CMK (cell line): Measurements from ENCODE around the gene FANCC.
"Not testable (repeated sequence)": the region's sequence is repeated elsewhere in the genome, so short reads cannot be mapped to it uniquely, and the experiment has no call there.

Experiments
- DNase-seq: peaks from one replicate; pipeline ENCODE4 v3.0.0-alpha.2; 2010; ENCODE audit warnings: low read depth

The FANCC gene

DNA sequence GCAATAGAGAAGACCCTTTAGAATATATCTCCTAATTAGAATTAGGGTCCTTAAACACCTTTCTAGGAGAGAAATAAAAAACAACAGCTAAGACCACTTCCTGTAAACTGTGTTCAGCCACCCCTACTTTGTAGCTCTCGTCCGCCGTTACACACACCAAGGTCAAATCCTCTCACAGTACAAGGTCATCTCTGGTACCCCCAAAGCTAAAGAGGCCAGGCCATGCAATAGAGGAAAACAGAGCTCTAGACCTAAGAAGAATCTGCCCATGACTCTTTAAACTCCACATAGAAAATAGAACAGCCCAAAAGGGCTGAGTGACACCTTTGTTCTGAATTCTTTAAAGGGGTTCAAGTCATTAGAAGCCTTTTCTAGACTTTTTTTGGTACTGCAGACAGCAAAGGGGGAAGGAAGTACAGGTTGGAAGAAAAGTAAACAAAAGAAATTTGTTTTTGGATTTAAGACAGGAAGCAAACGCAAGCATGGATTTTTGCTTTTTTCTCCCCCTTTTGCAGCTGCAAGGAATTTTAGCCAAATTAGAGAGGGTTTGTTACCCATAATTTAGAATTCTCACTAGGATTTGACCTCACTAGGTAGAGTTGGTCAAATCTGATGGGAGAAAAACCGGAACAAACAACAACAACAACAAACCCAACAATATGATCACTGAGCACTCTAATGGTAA is 13.4 kb upstream of the FANCC start:
- DNase-seq: no peak

DNA sequence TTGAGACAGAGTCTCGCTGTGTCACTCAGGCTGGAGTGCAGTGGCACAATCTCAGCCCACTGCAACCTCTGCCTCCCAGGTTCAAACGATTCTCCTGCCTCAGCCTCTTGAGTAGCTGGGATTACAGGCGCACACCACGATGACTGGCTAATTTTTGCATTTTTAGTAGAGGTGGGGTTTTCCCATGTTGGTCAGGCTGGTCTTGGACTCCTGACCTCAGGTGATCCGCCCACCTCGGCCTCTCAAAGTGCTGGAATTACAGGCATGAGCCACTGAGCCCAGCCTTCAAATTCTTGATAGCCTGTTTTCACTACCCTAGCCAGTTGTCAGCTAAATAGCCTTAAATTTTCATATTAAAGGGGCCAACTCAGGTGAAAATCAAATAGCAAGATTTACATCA is 11.6 kb upstream of the FANCC start:
- not testable (repeated sequence) for DNase-seq

DNA sequence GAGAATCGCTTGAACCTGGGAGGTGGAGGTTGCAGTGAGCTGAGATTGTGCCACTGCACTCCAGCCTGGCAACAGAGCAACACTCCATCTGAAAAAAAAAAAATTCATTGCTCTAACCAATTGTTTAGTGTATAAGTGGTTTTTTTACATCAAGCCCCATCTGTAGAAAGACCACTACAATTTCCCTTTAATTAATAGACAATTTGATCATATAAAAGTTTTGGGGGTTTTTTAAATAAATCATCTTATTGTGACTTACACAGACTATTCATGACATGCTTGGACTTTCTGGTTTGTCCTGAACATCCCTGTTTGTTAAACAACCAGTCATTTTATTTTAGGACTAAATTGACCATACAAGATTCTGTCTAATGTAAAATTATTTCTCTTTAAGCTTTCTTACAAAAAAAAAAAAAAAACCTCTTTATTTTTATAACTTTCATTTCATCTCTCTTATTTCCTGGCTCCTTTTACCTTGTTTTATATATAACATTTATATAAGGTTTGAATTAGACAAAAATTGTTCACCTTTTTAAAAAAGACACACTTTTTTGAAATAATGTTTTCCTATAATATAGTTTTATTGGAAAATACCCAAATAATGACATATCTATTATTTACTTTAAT is 9.8 kb upstream of the FANCC start:
- DNase-seq: no peak

DNA sequence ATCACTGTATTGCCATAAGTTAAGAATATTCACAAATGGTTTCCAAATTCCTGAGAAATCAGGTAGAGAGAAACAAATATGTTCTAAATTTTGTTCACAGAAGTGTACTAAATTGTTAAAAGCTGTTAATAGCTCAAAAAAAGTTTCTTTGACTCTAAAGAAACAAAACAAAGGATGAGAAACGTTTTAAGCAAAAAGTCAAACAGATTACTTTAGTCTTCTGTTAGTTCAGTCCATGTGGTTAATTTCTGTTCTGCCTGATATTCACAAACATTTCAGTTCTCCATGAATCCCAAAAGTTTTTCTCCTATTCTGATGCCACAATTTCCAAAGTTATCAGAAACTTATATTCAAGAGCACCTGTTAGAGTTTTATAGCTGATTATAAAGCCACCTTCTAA is 7.7 kb upstream of the FANCC start:
- no peak for DNase-seq

DNA sequence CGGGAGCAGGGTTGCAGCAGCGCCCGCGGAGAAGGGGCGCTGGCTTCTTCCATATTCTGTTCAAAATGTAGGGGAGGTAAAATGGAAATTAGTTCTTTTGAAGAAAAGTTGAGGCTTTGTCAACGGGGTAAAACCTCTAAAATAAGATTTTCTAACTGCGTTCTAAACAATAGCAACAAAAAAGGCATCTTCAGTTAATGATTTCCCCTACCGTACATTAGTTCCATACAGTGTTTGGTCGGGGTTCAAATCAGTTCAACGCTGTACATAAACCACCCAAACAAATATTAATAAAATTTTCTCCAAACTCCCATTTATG is 343 bp upstream of the FANCC start:
- DNase-seq: no peak

DNA sequence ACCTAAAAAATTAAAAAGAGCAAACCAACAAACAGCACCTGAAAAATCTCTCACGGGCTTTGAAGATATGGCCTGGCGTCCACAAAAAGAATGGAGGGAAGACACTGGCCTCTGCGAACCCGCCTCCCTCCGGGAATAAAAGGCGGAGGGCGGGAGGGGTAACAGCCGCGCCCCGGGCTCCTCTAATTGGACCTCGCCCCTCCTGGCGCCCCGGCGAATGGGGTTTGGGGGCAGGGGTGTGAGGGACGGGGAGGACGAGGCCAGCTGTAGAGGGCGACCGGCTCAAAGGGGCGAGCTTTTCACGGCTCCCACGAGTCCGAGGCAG is 753 bp downstream of the FANCC start:
- no peak for DNase-seq

DNA sequence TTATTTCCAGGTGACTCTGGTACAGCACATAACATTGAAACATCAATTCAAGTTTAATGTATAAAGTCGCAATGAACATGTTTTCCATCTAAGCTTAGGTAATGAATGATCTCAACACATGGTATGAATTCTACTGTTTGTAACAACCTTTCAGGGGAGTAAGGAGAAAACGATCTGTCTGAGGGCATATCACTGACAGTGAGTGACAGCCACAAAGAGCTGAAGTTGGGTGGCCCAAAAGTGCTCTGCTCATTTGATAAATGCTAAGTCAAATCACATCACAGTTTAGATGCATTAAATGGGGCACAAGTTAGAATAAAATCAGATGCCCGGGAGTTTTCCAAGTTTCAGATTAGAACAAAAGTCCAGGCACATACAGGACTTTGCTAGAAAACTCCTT is 1.2 kb downstream of the FANCC start:
- no peak for DNase-seq

DNA sequence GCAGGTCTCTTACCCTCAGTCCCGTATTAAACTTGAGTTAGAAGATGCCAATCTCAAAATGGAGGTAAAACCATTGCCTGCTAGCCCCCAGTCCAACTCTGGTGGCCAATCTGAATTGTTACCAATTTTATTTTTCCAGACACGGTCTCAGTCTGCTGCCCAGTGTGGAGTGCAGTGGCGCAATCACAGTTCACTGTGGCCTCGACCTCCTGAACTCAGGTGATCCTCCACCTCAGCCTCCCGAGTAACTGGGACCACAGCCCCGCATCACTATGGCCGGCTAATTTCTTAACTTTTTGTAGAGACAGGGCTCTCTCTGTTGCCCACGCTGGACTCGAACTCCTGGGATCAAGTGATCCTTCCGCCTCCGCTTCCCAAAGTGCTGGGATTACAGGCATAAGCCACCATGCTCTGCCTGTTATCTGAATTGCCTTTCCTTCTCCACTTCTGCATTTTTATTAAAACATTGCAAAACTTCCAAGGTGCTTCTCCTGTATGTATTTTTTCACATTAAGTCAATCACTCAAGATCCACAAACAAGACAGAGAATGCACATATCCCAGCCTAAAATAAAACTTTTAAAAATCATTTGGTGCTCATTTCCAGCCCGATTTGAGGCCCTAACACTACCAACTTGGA is 2.3 kb downstream of the FANCC start:
- no peak for DNase-seq

DNA sequence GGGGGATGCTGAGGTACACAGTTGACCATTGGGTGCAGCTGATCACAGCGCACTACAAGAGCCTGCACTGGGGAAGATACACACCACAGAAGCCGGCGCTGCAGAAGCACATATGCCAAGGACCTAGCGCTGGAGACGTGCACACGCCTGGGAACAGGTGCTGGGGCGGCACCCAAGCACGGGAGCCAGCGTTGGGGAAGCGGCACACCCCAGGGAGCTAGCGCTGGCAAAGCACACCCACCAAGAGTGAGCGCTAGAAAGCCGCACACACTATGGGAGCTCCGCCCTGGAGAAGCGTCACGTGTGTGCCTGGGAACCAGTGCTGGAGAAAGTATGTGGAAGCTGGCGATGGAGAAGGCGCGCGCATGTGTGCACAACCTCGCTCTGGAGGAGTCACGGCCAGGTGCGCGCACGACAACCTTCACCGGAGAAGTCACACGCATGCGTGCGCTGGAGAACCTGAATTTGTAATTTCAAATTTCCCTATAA is 4.5 kb downstream of the FANCC start:
- DNase-seq: no peak

DNA sequence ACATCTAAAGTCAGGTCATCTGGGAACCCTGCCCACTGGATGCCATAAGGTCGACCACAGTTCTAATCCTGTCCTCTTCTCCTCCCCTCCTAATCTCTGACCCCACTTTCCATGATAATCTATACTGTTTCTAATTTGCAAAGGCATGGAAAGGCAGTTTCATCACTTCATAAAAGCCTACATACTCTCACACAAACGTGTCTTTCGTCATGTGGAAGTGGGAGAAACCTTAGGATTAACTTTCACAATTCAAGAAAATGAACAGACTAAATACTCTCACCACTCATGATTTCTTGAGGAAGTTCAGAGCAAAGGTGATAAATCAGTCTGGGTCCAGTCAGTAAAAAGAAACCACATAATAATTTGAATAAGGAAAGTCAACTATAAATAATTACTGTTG is 5.5 kb downstream of the FANCC start:
- DNase-seq: no peak

DNA sequence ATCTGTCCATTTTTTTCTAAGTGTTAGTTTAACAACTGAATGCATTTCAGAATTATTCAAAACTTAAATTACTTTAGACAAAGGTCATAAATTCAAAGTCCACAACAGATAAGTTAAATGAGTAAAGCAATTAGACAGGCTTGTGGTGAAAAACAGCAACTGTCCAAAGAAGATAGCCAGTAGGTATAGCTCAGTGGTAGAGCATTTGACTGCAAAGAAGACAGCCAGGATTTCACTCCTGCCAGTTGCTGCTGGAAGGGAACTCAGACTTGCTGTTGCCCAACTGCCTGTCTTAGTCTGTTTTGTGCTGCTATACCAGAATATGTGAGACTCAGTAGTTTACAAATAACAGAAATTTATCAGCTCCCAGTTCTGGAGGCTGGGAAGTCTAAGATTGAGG is 10.0 kb downstream of the FANCC start:
- DNase-seq: peak; percentile 21

DNA sequence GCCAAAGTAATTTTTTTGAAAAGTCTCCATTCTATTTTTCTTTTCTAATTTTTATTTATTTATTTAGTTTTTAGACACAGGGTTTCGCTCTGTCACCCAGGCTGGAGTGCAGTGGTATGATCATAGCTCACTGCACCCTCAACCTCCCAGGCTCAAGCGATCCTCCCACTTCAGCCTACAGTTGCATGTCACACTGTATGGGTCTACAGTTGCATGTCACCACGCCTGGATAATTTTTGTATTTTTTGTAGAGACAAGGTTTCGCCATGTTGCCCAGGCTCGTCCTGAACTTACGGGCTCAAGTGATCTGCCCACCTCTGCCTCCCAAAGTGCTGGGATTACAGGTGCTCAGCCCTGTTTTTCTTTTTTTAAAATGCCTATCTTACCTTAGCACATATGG is 10.7 kb downstream of the FANCC start:
- DNase-seq: no peak

DNA sequence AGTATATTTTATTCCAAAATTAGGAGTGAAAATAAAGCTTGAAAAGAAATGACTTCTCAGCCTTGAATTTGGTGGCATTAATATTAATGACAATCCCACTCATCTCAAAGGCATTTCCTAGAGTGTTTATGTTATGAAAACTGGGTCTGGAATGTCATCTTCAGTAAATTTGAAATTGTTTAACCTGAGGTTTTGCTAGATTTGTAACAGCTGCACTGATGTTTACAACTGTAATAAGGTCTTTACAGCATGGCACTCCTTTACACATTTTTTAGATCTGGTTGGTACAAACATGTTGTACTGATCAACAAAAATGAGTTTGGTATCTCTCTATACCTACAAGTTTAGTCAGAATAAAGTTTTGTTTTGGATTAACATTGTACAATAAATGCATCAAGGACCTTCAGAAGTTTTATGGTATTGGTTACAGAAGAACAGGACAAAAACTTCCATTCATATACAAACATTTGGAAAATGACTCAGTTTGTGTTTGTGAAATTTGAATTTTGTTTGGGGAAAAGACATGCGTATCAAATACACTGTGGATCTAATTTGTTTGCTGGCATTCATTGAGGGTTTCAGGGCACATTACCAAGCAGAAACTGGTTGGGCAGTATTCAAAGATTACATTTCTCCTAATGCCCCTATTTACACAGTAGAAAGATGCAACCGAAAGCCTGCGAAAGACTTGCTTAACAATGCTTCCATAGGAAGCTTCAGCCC is 11.6 kb downstream of the FANCC start:
- DNase-seq: no peak

DNA sequence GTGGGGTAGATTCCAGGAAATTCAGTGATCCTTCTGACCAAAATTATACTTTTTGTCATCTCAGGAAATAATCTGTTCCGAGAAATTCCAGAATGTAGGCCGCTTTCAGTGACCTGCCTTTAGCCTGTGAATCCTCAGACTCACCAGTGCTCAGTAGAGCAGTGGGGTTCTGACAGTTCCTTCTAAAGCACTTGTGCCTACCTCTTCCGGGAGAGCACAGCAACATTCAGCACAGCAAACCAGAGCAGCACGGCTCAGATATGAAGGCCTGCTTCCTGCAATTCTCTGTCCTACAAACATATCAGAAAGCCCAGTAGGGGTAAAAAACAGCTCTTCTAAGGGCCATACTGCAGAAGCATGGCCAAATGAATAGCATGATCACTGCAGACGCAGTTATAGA is 15.0 kb downstream of the FANCC start:
- peak; percentile 33 for DNase-seq

DNA sequence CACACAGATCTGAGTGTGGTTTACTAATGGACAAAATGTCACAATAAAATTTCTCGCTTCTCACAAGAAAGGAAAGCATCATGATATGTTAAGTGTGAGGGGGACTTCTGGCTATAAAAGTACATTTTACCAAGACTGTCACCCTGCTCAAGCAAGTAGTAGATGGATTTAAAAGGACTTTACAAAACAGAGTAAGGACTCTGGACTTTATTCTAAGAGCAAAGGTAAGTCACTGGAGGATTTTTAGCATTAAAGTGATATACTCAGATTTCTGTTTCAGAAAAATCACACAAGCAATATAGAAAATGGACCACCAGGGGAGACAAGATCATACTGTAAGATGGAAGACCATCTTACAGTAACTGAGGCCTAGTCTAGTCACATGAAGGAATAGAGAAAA is 19.7 kb downstream of the FANCC start:
- no peak for DNase-seq

DNA sequence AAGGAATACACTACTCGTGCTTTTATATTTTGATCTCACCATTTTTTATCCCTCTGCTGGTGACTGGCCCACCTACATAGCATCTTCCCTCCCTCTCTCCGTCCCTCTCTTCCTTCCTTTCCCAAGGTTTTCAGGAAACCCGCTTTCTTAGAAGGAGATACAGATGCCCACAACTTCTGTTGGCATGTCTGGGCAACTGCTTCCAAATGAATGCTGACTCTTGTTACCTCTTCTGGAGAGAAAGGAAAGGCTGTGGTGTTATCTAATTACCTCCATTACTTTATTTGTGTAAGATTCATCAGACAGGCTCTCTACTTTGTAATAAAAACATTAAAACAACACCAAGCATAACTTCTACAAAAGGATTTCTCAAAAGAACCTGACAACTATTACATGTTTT is 20.2 kb downstream of the FANCC start:
- DNase-seq: no peak

DNA sequence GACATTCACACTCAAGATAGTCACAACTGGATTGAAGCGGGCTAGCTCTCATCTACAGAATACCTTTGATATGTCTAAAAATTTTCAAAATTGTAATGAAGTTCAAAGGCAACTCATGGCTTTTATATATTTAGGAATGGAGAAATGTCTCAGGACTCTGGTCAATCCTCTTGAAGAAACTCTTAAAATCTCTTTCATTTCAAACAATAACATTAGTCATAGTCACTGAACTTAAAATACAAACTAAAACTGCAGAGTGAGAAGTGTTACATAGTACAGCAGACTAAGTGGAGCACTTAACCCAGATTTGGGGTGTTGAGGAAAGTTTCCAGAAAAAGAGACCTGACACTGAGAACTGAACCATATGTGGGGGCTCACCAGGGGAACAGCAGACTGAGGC is 20.7 kb downstream of the FANCC start:
- DNase-seq: no peak

DNA sequence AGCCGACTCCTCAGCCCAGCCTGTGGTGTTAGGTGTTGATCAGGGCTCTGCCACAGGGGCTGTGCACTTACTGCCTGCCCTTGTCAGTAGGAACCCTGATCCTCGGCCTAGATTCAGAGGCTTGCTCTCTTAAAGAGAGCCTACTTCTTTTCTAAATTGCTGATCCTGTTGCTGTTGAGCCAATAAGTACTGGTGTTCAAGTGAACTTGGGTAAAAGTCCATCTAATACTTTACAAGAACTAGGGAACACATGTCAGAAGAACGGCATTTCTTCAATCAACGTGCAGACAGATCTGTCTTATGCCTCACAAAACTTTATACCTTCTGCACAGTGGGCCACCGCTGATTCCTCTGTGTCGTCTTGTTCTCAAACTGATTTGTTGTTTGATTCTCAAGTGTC is 24.2 kb downstream of the FANCC start:
- not testable (repeated sequence) for DNase-seq

DNA sequence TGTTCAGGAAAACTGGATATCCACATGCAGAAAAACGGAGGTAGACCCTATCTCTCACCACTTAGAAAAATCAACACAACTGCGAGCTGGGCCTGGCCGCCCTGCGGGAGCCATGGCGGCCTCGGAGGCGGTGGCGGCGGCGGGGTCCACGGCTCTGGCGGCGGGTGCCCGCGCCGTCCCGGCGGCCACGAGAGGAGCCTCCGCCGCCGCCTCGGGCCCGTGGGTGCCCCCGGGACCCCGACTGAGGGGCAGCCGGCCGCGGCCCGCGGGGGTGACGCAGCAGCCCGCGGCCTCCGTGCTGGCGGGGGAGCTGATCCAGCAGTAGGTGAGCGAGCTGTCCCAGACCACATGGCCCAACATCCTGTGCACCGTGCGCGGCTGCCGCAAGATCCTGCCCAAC is 25.3 kb downstream of the FANCC start:
- DNase-seq: no peak

DNA sequence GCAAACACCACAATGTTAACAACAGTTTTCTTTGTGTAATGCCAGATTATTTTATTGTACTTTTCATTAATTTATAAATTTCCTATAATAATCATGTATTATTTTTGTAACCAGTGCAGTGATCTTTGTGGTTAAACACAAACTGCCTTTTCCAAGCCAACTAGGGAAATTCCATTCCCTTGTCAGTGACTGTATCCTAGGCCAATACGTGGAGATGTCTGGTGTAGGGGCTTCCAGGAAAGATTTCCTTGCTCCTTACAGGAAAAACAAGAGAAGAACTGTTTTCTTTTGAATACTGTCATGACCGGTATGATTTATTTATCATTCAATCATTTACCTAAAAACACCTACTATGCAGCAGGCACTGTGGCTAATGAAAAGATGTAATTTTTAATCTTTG is 31.4 kb downstream of the FANCC start:
- DNase-seq: no peak

DNA sequence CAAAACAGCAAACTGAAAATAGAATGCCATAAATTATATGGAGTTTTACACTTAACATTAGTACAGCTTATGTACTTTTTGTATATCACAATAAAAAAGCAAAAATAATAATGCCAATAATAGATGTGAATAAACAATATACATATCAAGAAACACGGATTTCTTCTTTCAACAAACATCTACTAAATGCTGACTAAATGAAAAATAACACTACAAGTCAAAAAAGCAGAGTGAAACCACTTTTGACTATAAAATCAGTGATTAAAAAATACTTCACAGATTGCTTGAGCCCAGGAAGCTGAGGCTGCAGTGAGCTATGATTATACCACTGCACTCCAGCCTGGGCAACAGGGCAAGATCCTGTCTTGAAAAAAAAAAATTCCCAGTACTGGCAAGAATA is 32.2 kb downstream of the FANCC start:
- DNase-seq: no peak

DNA sequence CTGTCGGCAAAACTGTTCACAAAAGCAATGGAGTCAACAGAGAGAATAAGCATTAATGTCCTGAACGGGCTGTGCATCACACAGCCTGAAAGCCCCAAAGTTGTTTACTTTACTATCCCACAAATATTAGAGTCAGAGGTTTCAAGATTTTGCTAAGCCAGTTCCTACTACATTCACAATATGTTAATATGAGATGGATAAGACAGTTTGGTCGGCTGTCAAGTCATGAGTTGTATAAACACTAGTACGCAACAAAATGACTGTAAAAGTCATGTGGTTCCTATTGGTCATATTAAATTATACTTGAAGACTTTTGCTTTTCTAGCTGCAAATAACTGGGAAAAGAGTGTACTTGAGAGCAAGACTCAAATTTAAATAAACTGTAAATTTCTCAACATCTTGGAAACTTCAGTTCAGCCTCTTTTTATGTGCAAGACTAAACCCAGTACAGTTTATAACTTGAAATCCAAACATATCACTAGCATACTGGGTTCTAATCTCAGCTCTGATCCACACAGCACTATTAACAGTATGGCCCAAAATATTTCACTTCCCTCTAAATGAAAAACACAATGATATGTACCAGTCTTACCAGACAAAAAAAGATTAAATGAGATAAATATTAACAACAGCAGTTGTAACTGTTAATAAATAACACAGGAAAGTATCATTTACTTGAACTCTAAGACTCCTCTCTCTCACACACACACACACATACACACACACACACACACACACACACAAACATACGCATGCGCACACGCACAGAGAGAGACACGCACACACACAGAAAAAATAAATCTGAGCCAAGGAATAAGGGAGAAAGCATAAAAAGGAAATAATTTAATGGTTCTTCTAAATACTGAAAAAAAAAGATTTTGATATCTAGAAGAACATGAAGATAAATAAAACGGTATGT is 33.1 kb downstream of the FANCC start:
- DNase-seq: no peak
